Ovary (tissue), 9 donors: Measurements from ENCODE around the gene JAGN1. TPM values are rescaled to one million over a fixed set of nuclear protein-coding genes. Genes with fewer than 3 reads are reported as not detected.
"Not testable (repeated sequence)": the region's sequence is repeated elsewhere in the genome, so short reads cannot be mapped to it uniquely, and the experiment has no call there.

Source experiments
- DNase-seq, 5 donors: peaks; one replicate each; pipeline ENCODE4 v3.0.0-alpha.2; 2019 to 2020
- H3K27ac ChIP-seq, 2 donors: fragments of 200-600 bp; one replicate each; pipeline versions ENCODE4 v1.5.1 to v1.8.0; 2019 to 2022
- H3K27me3 ChIP-seq: fragments of 200-600 bp; one replicate; pipeline ENCODE4 v1.8.0; 2022
- H3K36me3 ChIP-seq: fragments of 200-600 bp; sonication (generic); one replicate; pipeline ENCODE4 v1.5.1; 2019
- H3K4me1 ChIP-seq: one replicate; pipeline ENCODE4 v1.8.1; 2013; ENCODE audit warnings: mild to moderate bottlenecking, moderate library complexity; ENCODE audit not compliant: insufficient read depth
- H3K4me3 ChIP-seq: fragments of 200-600 bp; sonication (generic); one replicate; pipeline ENCODE4 v1.5.1; 2017
- H3K9me3 ChIP-seq, 2 donors: fragments of 200-600 bp in 1 of 2; sonication (generic) in 1 of 2; one replicate each; pipeline versions ENCODE4 v1.5.1 to v1.8.1; 2013 to 2019; ENCODE audit warnings: mild to moderate bottlenecking in 1 of 2, moderate library complexity in 1 of 2
- EP300 ChIP-seq: sonication (generic); formaldehyde crosslinking; IDR thresholded peaks from one replicate; pipeline ENCODE4 v1.6.1; 2017; ENCODE audit warnings: antibody characterized with exemption
- POLR2A ChIP-seq: fragments of 450-650 bp; IDR thresholded peaks from one replicate; pipeline ENCODE4 v1.6.1; 2017; ENCODE audit warnings: antibody characterized with exemption, mild to moderate bottlenecking, moderate library complexity
- WGBS, 3 donors: extraction: QIAGEN DNeasy Blood & Tissue Kit in 1 of 3; methylation state at CpG; one replicate each; pipeline versions ENCODE4 v1.1.5 to v1.1.7; 2013 to 2017; 5-methylcytosine and 5-hydroxymethylcytosine counted together
- intact Hi-C, 4 donors: fragments of 100-400 bp; cut with DNase I; formaldehyde crosslinking; loops; one replicate each; pipeline versions ENCODE4 v1.11.0 to v1.15.1; 2022 to 2023
- polyA plus RNA-seq, 2 donors: library from polyadenylated mRNA; stranded (reverse); fragments of 200-250 nt in 1 of 2; fragments of 350-450 nt in 1 of 2; fragmentation: Illumina TruSeq in 1 of 2; extraction: RNeasy Lipid Tissue Mini Kit (QIAGEN cat#74804) in 1 of 2; gene quantifications; one replicate each; pipeline ENCODE4 v1.2.3, GENCODE V29; 2013 to 2014
- total RNA-seq, 7 donors: library from RNA; depleted of rRNA in 2 of 7; stranded (reverse); fragments of >200 nt in 2 of 7; fragmentation: NEBNext Ultra II Directional in 3 of 7; extraction: Animal tissue kit (Norgen Biotek cat#: 25700) in 3 of 7; gene quantifications; one replicate each; pipeline versions ENCODE4 v1.1.0 to v1.2.4, GENCODE V29; 2016 to 2023
- TF ChIP-seq, protein P1 (sequence below), 3 donors: fragments of 450-650 bp in 2 of 3; fragments of 200-600 bp in 1 of 3; IDR thresholded peaks; one replicate each; pipeline versions ENCODE4 v1.5.1 to v1.8.0; 2016 to 2022; ENCODE audit warnings: antibody characterized with exemption in 3 of 3, mild to moderate bottlenecking in 1 of 3
- donor health status: DM: no; HTN: no; CAD: no; lungs with moderate emphysema.
- donor health status: DM: no; HTN: no; CAD: no.
- donor health status: Bipolar disorder and iron deficiency.
- donor health status: DM: yes; HTN: yes; CAD: no.
- donor health status: DM: no; HTN: no; CAD: no.
- donor health status: DM: yes; HTN: yes; CAD: no.

Gene JAGN1
- total and polyA plus RNA-seq, 9 donors: 25.7 to 54.0 (median 32.7) TPM

- no peak overlapping the region for H3K27ac ChIP-seq
- intact Hi-C loops: no loop called here
- DNase-seq: no peak
- WGBS, 3 donors: 87 to 94% (median 91%) methylated on average over 6 of the region's 6 CpGs
- H3K4me3 ChIP-seq: no peak overlapping the region
- H3K9me3 ChIP-seq: no peaks in the 10 kb centered on the region
- H3K27me3 ChIP-seq: no peaks in the 10 kb centered on the region
- no peaks in the 10 kb centered on the region for H3K36me3 ChIP-seq
- no peaks in the 10 kb centered on the region for H3K4me1 ChIP-seq
- TF ChIP-seq, protein P1, sequence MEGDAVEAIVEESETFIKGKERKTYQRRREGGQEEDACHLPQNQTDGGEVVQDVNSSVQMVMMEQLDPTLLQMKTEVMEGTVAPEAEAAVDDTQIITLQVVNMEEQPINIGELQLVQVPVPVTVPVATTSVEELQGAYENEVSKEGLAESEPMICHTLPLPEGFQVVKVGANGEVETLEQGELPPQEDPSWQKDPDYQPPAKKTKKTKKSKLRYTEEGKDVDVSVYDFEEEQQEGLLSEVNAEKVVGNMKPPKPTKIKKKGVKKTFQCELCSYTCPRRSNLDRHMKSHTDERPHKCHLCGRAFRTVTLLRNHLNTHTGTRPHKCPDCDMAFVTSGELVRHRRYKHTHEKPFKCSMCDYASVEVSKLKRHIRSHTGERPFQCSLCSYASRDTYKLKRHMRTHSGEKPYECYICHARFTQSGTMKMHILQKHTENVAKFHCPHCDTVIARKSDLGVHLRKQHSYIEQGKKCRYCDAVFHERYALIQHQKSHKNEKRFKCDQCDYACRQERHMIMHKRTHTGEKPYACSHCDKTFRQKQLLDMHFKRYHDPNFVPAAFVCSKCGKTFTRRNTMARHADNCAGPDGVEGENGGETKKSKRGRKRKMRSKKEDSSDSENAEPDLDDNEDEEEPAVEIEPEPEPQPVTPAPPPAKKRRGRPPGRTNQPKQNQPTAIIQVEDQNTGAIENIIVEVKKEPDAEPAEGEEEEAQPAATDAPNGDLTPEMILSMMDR (IDR thresholded peaks at IDR 0.05): no peak
- TF ChIP-seq POLR2A (no peak), EP300 (no peak)
Measured at GRCh38 chr3:9852528-9852927, 37.9 kb upstream of the JAGN1 start.

- H3K9me3 ChIP-seq, H3K4me3 ChIP-seq, H3K36me3 ChIP-seq, H3K27me3 ChIP-seq, H3K27ac ChIP-seq, H3K4me1 ChIP-seq, DNase-seq, intact Hi-C loops: not testable (repeated sequence)
- WGBS, 3 donors: 72 to 75% (median 72%) methylated on average over 11 of the region's 11 CpGs
Measured at GRCh38 chr3:9854291-9854940, 36.0 kb upstream of the JAGN1 start.

DNA sequence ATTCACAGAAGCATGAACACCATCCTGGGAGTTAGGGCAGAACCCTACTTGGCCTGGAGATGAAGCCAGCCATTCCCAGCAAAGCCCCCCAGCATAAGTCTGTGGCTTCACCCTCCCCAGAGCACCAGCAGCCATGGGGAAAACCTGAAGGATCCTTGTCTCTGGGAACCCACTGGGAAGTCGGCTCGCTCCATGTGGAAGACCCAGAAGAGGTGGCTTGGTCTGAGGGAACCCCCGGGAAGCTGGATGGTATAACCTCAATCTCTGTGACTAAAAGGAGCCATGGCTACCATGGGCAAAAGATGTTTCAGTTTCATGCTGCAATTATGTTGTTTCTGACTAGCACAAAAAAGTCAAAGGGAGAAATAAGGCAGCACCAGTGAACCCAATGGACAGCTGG is 34.8 kb upstream of the JAGN1 start:
- no peak for TF ChIP-seq POLR2A
- TF ChIP-seq, protein P1 (IDR thresholded peaks at IDR 0.05): no peak
- no peak for TF ChIP-seq EP300
- Histone ChIP-seq H3K27ac (no peak overlapping the region), H3K27me3 (no peaks in the 10 kb centered on the region), H3K4me3 (no peak overlapping the region), H3K36me3 (no peaks in the 10 kb centered on the region), H3K9me3 (no peaks in the 10 kb centered on the region), H3K4me1 (no peaks in the 10 kb centered on the region)
- 96 to 98% (median 98%) methylated on average over 3 of the region's 3 CpGs for WGBS, 3 donors
- no peak for DNase-seq
- intact Hi-C loops: no loop called here

DNA sequence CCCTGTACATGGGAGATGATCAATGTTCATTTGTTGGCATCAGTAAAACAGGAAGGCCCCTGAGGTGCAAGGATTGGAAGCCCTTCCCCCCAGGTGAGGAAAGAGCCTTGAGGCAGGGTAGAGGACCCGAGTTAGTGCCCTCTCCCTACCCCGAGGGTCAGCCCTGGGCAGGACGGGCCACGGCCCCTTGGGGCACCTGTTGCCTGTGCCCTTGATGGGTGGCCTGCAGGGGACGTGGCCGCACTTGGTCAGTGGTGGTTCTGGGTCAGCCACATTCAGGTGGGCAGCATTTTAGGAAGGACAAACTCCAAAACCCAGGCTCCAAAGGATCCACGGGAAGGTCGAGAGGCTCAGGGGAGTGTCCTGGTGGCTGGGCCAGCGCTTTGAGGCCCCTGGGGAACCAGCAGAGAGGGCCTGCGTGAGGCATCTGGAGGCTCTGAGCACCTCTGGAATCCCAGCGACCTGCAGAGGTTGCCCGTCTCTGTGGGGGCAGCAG is 30.8 kb upstream of the JAGN1 start:
- 86 to 93% (median 87%) methylated on average over 12 of the region's 12 CpGs for WGBS, 3 donors
- H3K4me1 ChIP-seq: no peaks in the 10 kb centered on the region
- TF ChIP-seq POLR2A: no peak
- TF ChIP-seq EP300: no peak
- TF ChIP-seq, protein P1 (IDR thresholded peaks at IDR 0.05): no peak
- no peak overlapping the region for H3K4me3 ChIP-seq
- no peaks in the 10 kb centered on the region for H3K27me3 ChIP-seq
- H3K9me3 ChIP-seq: no peaks in the 10 kb centered on the region
- intact Hi-C loops: loop anchor here in 1 of 4 donors (5.0 kb wide), 1 partner anchor 58 kb away; the partner anchor contains the start of gene IL17RC
- DNase-seq: no peak
- no peak overlapping the region for H3K27ac ChIP-seq
- no peaks in the 10 kb centered on the region for H3K36me3 ChIP-seq

DNA sequence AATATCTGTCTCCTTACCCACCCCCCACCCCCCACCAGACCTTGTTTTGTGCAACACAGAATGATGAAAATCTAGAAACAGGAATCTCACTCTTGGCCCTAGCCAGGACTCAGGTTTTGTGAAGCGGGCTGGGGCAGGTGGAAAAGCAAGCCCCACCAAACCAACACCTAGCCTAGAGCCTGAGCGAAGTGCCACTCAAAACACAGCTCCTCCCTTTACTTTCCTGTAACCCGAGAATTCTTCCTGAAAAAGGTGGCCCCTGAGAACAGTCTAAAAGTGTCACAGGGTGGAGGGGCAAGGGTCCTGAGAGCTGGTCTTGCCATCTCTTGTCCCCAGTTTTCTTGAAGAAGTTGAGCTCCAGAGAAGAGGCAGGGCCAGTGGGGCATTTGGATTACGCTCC is 29.2 kb upstream of the JAGN1 start:
- intact Hi-C loops: loop anchor here in 1 of 4 donors (5.0 kb wide), 1 partner anchor 56 kb away; the partner anchor contains the start of gene IL17RC
- Histone ChIP-seq H3K9me3 (no peaks in the 10 kb centered on the region), H3K36me3 (no peaks in the 10 kb centered on the region), H3K27ac (no peak overlapping the region), H3K4me1 (peaks cover 10% of the 10 kb centered on the region), H3K27me3 (no peaks in the 10 kb centered on the region), H3K4me3 (no peak overlapping the region)
- WGBS, 3 donors: 94 to 98% (median 96%) methylated on average over 4 of the region's 4 CpGs
- DNase-seq: no peak
- TF ChIP-seq EP300 (no peak), POLR2A (no peak)
- TF ChIP-seq, protein P1 (IDR thresholded peaks at IDR 0.05): no peak
